Kasumi-1 (cell line): Measurements from ENCODE around the gene ITGB6.

ENCODE experiments used
- DNase-seq, 2 experiments: peaks; one replicate each; lab custom pipeline; 2025; lab: John Stamatoyannopoulos, UW

Gene ITGB6

DNA sequence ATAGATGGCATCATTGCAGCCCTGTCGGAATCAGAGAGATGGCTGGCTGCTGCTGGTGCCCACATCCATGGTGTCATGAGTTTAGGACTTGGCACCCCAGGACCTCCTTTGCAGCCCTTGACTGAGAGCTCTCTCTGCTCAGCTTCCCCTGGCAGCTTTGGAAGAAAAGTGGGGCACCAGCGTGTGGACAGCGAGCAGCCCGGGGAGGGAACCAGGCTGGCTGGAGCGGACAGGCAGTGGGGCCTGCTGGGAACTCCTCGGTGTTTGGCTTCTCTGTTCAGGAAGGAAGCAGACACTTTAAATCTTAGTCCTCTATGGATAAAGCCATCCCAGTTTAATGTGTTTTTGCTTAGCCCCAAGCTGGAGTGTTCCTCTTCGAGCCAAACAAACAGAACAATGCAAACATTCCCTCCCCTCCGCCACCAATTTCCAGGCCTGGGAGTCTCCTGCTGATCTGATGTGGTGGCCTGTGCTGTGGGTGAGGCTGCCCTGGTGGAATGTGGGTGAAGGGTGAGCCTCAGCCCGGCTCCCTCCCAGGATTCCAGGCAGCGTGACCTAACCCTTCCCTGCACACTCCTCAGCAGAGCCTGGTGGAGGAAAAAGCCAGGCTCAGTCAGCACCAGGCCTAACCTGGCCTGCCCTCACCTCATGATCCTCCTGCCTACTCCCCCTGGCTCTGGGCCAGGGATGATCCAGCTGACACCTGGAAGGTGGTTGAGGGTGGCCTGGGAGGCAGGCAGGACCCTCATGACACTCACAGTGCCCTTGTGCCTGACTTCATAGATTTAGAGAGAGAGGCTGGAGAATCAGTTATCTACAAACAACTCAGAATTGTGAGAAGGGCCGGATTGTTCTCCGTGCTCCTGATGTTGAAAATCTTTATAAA is 21.6 kb upstream of the ITGB6 start:
- DNase-seq: no peak

DNA sequence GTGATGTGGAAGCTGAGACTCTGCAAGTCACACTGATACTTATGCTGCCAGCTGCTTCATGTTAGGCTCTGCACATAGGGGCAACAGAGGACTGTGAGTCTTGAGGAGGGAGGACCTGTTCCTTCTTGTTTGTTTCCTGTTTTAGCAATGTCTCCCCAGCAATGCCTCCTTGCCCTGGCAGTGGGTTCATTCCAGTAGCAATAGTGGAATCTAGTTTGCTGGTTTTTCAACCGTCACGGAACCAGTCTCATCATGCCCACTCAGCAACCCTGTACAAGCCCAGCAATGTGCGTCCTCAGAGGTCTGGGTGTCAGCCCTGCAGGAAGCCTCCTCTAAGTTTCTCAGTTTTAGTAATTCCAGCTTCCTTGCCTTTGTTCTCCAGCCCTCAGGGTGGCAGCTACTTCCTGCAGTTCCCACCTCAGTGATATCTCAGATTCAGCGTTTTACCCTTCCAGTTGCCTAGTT is 20.5 kb upstream of the ITGB6 start:
- no peak for DNase-seq

DNA sequence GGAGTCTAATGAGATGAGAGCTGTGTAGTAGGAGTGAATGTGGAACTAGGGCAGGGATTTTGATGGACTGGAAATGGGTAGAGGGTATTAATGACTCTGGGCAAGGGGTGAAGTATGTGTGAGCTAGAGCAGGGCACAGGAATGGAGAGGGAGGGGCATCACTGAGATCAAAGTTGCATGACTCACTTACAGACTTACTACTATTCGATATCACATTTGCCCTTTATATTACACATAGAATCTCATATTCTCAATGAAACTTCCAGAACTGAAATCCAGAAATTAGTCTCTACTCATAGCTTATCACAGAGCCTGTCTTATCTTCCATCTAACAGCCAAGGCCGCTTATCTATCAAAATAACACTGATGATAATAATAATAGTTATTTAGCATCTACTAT is 20.0 kb upstream of the ITGB6 start:
- no peak for DNase-seq

DNA sequence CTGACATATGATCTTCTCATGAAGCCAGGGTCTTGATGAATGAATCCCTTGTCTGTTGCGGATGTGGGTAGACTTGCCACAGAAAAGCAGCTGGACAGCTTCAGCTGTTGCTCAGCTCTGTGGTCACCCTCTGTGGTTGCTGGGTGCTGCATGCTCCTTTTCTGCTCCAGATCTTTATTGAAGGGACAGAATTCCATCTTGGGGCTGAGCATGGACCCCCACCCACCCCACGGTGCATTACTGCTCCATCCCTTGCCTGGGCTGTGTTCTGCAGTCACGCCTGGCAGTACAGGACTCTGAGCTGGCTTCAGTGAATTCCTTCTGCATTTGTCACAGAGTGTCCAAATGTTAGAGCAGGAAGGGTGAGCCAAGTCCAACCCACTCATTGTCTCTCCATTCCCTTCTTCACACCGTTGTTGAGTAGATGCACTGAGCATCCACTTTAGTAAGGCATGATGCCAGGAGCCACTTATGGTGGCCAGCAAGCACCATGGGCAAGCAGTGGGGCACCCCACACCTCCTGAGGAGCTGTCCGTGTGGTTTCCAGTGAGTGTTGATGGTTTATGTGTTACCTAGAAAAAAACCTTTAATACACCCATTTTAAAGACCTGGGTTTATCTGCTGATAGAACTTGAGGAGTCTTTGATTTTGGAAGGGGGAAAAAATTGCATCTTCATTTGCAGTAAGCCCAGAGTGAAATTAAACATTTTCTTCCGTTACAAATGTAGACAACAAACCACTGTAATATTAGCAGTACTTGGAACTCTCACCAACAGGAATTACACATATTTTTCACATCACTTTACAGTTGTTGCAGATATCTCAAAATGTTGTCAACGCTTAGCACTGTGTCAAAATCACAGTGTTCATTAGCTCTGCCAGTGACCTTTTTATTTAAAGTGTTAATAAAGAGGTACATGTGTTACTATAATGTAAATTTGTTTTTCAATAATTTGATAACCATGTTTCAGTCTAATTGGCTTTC is 14.7 kb upstream of the ITGB6 start:
- DNase-seq: no peak

DNA sequence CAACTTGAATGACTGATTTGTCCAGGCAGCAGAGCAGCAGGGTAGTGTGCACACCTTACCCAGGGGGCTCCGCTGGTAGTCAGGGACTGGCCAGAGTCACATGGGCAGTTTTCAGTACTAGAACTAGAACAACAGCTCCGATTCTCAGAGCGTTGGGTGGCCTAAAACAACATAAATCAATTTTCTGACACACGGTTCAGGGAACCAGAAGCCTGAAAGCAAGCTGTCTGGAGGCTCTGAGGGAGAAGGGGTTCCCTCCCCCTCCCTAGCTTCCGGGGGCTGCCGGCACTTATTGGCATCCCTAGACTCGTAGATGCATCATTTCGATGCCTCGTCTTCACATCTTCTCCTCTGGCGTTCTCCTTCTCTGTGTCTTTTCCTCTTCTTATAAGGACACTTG is 13.4 kb upstream of the ITGB6 start:
- DNase-seq: no peak

DNA sequence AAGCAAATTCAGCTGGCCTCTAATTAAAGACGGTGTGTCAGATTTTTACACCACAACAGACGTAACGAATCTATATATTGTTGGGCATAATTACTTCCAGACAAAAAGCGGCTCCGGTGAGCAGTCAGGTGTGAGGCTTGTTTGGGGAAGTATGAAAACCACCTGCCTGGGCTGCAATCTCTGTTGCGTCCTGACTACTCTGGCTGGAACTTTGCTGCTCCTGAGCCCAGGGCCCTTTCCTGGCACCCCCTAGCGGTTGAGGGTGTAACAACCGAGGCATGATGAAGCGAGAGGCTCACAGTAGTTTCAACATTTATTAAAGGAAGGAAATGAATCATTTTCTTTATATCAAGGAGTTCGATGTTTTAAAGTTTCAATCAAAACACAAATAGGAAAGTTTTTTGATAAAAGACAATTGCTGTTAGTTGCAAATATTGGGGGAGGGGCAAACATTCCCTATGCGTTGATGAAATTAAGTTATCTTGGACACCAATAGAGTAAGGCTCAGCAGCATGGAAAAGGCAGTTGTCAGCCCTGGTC is 10.6 kb upstream of the ITGB6 start:
- peak; percentile 77 to 88 for DNase-seq

DNA sequence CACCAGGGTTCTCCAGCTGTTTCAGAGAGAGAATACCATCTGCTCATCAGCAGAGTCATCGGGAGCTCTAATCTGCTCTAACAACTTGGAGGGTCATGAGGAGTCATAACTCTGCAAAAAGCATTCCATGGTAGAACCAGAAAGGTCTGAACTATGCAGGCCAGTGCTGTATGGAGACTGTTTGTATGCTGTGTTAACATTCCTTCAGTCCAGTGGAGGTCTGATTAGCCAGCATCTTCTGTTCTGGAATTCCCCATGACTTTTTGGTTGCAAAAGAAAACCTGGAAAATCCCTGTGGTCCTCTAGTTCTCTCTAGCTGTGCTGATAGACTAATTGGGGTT is 9.4 kb upstream of the ITGB6 start:
- DNase-seq: no peak

DNA sequence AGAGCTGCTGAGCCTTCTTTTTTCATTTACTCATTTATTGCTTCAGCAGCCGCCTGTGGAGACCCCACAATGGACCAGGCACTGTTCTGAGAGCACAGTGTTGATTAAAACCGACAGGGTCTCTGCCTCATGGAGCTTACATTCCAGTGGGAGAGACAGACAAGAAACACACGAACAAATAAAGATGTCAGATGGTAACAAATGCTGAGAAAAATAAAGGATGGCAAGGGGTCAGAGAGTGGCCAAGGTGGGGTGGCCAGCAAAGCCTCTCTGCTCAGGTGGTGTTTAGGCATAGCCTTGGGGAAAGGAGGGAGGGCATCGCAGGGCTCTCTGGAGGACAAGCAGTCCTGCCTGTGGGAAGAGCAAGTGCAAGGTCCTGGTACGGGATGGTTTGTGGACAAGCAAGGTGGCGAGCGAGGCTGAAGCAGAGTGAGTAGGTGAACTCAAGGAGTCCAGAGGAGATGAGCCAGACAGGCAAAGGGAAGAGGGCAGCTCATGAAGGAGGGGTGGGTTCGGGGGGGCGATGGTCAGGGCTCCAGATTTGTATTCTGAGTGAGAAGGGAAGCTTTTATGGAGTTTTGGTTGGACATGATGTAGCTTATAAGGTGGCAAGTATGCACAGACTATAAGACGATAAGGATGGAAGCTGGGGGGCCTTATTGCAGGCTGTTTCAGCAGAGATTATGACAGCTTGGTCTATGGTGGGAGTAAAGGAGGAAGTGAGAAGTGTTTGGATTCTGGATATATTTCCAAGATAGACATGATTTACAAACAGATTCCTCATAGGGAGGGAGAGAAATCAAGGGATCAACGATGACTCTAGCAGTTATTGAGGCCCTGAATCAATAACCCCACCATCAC is 8.8 kb upstream of the ITGB6 start:
- DNase-seq: no peak

DNA sequence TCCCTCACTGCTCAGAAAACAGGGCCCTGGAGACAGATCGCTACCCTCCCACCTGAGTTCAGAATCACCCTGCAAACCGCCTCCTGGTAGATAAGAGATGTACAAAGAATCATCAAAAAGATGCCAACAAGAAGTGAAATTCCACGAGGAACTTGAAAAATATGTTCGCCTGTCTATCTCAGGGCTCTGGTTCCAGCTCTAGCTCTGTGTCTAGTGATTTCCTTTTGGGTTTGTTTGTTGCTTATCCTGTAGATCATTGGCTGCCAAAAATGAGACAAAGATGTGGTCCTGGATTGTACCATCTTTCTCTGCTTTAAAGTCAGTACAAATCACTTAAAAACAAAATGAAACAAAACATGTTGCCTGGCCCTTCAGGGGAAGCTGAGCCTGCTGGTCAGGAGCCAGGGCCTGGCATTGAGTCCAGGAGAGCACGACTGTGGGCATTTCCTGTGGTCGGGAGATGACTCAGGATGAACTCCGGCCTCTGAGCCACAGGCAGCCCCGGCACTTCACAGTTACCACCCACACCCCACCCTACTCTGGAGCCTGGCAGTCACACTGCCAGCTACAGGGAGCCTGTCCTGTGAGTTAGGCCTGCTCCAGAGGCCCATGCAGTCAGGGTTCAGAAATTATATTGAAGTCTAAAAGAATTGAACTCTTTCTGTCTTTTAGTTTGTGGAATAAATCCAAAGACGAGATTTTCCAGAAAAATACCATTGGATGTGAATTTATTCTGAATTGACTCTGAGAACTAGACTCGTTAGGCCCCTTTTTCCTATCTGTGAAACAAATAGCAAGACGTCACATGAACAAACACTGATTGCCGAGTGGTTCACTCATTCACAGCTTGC is 8.0 kb upstream of the ITGB6 start:
- no peak for DNase-seq

DNA sequence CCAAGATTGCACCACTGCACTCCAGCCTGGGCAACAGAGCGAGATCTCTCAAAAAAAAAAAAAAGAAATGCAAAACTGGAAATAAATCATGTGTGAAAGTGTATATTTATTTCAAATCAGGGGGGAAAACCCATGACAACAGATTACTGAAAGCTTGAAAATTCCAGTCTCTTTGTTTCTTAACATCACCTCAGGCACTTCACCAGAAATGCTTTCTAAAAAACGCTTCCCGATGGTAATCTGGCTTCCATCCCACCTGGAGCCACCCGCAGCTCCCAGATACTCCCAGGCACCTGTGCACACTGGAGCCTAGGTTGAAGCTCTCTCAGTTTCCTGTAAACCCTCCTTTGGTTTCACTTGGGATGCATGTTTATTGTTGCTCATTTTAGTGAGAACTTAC is 7.2 kb upstream of the ITGB6 start:
- no peak for DNase-seq

DNA sequence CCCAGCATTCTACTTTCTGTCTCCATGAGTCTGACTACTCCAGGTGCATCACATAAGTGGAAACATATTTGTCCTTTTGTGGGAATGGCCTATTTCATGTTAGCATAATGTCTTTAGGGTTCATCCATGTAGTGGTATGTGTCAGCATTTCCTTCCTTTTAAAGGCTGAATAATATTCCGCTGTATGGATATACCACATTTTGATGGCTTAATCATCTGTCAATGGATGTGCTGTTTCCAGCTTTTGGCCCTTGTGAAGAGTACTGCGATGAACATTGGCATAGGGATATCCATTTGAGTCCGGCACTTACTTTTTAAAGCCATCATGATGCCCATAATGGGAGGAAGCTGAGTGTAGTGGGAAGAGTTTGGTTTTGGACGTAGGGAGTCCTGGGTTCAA is 6.4 kb upstream of the ITGB6 start:
- DNase-seq: no peak

DNA sequence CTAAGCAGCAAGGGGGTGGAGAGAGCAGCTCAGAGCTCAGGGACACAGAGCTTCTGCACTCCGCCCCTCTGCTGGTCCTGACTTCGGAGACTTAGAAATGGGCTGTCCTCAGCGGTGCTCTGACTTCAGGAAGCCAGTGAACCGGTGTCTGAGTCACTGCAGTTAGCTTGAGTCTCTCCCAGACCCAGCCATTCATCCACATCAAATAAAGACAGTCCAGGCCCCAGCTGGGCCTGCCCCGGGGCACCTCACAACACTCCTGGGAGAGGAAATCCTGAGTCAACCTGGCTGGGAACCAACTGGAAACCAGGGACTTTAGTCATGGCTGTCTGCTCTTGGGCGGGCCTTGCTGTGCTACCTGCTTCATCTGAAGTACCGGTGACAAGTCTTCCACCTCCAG is 5.4 kb upstream of the ITGB6 start:
- no peak for DNase-seq

DNA sequence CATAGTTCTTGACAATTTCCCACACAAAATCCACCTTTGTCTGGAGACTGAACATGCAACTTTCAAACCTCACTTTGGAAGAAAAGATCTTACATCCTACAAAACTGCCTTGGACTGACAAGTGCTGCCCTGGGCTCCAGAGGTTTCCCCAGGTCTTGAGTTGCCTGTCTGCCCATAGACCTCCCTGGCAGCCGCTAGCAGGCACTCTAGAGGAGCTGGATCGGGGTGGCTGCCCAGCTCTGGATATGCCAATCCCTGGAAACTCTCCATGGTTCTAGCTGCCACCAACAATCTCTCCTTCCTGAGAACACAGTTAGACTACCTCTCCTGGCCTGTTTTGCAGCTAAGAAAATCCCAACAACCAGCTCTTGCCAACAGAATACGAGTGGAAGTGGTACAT is 3.4 kb upstream of the ITGB6 start:
- no peak for DNase-seq

DNA sequence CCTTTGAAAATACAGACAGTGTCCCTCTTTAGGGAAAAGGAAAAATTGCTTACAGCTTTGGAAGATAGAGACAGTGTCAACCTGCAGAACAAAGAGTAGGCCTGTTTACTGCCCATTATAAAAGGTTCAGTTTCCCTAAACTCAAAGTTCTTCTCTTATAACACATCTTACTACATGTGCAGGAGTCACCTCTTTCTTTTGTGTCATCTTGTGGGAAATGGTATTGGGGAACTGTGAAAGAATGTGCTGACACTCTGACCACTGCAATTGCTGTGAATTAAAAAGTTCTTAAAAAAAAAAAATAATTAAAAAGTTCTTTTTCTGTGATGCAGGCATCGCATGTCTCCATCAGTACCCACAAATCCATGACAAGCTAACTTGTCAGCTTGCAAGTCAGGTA is 2.9 kb upstream of the ITGB6 start:
- DNase-seq: no peak

DNA sequence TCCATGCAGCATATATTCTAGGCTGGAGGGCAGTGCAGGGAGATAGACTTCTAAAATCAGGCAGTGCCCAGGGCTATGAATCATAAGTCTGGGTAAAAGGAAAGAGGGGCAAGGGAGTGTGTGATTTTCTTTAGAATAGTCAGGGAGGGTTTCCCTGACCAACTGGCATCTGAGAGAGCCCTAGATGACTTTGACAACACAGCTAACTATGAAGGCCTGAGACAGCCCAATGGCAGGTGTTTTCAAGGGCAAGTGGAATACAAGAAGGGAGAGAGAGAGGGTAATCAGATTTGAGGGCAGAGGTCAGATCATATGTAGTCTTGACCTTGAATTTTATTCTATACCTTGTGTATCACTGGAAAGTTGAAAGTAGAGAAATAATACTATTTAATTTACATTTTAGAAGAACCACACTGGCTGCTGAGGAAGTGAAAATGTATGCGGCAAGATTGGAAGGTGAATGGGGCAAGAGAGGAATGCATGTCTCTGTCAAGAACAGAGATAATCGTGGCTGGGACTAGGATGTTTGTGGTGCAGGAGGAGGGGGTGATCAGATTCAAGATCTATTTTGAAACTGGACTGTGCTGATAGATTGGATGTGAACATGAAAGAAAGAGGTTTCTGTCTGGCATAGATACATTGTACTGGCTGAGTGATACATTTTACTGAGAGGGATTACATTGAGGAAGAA is 1.9 kb upstream of the ITGB6 start:
- no peak for DNase-seq

DNA sequence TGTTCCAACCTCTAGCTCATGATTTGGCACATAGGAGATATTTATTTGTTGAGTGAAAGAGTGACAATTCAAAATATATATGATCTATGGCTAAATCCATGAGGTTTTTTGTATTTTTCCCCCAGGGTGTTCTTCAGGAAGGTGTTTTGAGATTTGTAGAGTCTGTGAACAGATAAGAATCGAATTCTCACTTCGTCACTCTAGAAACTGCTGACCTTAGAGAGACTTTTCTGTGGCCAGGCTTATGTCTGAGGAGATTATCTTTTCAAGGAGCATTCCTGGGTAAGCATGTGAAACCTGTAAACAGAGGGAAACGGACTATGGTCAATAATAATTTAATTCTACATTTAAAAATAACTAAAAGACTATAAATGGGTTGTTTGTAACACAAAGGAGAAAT is 849 bp upstream of the ITGB6 start:
- no peak for DNase-seq

DNA sequence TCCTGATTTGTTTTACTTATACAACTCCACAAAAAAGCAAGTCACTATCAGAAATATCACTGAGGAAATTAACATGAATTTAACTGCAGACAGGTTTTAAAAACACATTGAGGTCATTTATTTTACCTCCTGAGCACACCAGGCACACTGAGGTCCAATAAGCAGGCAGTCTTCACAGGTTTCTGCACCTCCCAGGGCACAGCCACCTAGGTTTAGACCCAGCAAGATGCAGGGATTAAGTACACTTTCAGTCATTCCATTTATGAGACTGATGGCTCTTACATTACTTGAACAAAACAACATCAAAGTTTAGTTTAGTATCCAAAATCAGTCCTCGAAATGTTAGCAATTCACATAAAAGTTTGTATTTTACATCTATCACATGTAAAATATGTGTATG is 1.0 kb downstream of the ITGB6 start:
- DNase-seq: no peak

DNA sequence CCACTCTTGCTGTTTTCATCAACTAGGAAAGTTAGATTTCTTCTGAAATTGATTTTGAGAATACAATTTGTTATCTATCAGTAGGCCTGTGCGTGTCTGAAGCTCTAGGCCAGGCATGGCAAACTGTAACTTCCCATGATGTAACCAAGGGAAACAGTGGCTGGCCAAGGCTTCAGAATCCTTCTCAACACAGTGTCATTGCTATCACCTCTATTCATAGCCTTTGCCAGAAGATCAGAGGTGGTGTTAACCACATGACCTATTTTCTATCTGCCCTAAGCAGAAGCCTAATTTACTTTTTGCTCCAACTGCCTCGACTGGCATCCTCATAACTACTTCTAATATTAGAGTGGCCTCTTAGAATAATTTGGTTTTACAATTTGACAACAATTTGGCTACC is 2.5 kb downstream of the ITGB6 start:
- no peak for DNase-seq

DNA sequence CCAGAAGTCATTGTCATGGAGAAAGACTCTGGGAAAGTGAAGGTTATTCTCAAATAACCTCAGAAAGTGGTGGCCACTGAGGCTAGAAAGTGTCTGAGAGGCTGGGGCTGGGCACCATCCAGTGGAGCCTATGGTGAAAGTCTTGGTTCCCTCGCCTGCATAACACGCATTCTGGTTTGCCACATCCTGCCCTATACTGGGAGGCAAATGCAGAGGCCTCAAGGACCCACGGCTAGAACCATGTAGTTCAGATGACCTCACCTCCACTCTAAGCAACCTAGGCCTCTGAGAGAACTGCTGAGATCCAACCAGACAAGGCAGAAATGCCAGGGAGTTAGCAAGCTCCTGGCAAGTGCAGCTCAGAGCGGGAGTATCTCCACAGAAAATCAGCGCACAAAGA is 5.1 kb downstream of the ITGB6 start:
- DNase-seq: no peak

DNA sequence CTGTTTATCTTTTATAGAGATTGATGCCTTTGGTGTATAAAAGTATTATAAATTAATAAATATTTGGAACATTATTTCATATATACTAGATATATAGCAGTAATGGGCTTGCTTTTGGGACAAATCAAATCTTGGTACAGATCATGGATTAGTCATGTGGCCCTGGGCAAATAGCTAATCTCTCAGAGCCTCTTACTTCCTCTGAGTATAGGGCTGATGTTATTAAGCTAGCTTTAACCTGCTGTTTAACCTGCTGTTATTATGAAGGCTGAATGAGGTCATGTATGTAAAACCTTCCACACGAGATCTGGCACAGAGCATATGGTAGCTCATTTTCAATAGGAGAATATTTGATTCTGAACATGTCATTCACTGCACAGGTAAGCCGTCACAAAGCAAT is 5.7 kb downstream of the ITGB6 start:
- DNase-seq: no peak
